A673 (cell line): ENCODE measurements around the gene HAND1. TPM values are rescaled to one million over a fixed set of nuclear protein-coding genes. Genes with fewer than 3 reads are reported as not detected.
A peak's percentile ranks its signal among the peaks of the same experiment; 100 is the strongest.

Experiments used
- BruUV-seq: library from RNA; stranded (reverse); fragments of 400-500 nt; replicated peaks from 2 replicates; lab custom pipeline; 2021; lab: Mats Ljungman, UMichigan
- CTCF ChIA-PET: fragments of 300-600 bp; sonication (Branson Sonifier 250); formaldehyde crosslinking; loops from one replicate; lab custom pipeline; 2022; ENCODE audit warnings: antibody characterized with exemption; lab: Charles Lee
- POLR2A ChIA-PET: fragments of 300-600 bp; sonication (Branson Sonifier 250); formaldehyde crosslinking; loops from one replicate; lab custom pipeline; 2022; ENCODE audit warnings: antibody characterized with exemption; ENCODE audit not compliant: low non-redundant PET; lab: Charles Lee
- DNase-seq: peaks from one replicate; pipeline ENCODE4 v3.0.0-alpha.2; 2015; ENCODE audit warnings: low spot score
- H3K27ac ChIP-seq: fragments of 200-600 bp; sonication (generic); 2 replicates; pipeline ENCODE4 v1.5.1; 2016; ENCODE audit warnings: mixed run types, low read depth, mild to moderate bottlenecking, mixed read lengths, antibody characterized with exemption, low read length; ENCODE audit not compliant: poor library complexity, severe bottlenecking
- H3K27me3 ChIP-seq: fragments of 200-600 bp; sonication (generic); replicated peaks from 2 replicates; pipeline ENCODE4 v1.6.1; 2017; ENCODE audit warnings: mixed run types, low read depth, mild to moderate bottlenecking, mixed read lengths, antibody characterized with exemption, low read length; ENCODE audit not compliant: insufficient read depth, poor library complexity
- H3K36me3 ChIP-seq: fragments of 200-600 bp; sonication (generic); 2 replicates; pipeline ENCODE4 v1.6.1; 2016; ENCODE audit warnings: mixed run types, mild to moderate bottlenecking, mixed read lengths, antibody characterized with exemption, low read length; ENCODE audit not compliant: insufficient read depth, poor library complexity, severe bottlenecking
- H3K4me1 ChIP-seq: fragments of 200-600 bp; sonication (generic); 2 replicates; pipeline ENCODE4 v1.6.1; 2017; ENCODE audit warnings: mixed run types, mild to moderate bottlenecking, mixed read lengths, antibody characterized with exemption, low read length; ENCODE audit not compliant: insufficient read depth, poor library complexity, severe bottlenecking
- H3K4me3 ChIP-seq: fragments of 200-600 bp; sonication (generic); 2 replicates; pipeline ENCODE4 v1.5.1; 2016; ENCODE audit warnings: low read depth, mixed run types, mild to moderate bottlenecking, mixed read lengths, low read length; ENCODE audit not compliant: poor library complexity, severe bottlenecking
- H3K9me3 ChIP-seq: fragments of 200-600 bp; sonication (generic); 2 replicates; pipeline ENCODE4 v1.6.1; 2016; ENCODE audit warnings: mixed run types, low read depth, mild to moderate bottlenecking, mixed read lengths, antibody characterized with exemption, low read length; ENCODE audit not compliant: poor library complexity, severe bottlenecking
- EZH2 ChIP-seq: fragments of 200-600 bp; sonication (generic); IDR thresholded peaks from 2 replicates; pipeline ENCODE4 v1.6.1; 2017; ENCODE audit warnings: borderline replicate concordance, low read depth, mild to moderate bottlenecking, mixed read lengths, antibody characterized with exemption, low read length; ENCODE audit not compliant: poor library complexity, severe bottlenecking
- intact Hi-C: fragments of 100-400 bp; cut with micrococcal nuclease; formaldehyde crosslinking; loops from one replicate; pipeline ENCODE4 v1.10.0; 2022; ENCODE audit not compliant: unreplicated experiment
- total RNA-seq: library from RNA; stranded (reverse); gene quantifications from 2 replicates; pipeline ENCODE4 v1.2.3, GENCODE V29; 2021
- TF ChIP-seq, protein P1 (sequence below): fragments of 300-800, 200-600 bp; sonication (generic); conservative IDR thresholded peaks from 2 replicates; pipeline ENCODE4 v1.5.1; 2017; ENCODE audit warnings: low read depth, mild to moderate bottlenecking, antibody characterized with exemption, low read length, moderate library complexity, mixed read lengths

HAND1 gene
- total RNA-seq, 1 experiment from 2014 or later: not detected

DNA sequence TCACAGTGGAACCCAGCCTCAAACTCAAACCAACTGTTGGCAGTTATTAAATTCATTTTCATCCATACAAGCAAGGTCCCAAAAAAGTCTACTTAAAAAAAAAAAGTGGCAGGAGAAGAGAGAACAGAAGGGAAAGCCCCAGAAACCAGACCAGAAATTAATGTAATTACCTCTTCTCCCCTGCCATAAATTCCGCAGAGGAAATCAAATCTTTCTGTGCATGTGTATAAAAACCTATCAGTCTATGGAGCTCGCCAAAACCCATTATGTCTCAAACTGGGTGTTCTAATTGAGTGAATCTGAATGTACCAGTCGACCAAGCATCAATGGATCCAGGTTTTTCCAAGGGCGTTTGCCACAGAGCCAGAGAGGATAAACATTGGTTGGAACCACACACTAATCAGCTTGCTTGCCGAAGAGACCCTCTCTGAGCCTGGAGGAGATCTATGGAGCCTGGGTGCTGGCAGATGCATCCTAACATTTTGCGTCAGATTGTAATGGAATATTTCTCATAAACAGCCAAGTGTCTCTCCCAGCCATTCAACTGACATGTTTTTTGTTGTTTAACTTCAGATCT, 7.9 kb upstream of the HAND1 start:
- H3K27ac ChIP-seq: no peak overlapping the region
- peaks cover 88% of the 10 kb centered on the region for H3K27me3 ChIP-seq
- no peak for DNase-seq
- no TSS peak for BruUV-seq
- POLR2A ChIA-PET: interaction anchor here (0.7 kb wide), 1 partner anchor 82 kb away, joined by 4 read pairs; no protein-coding TSS in a partner anchor
- peak; percentile 18 for TF ChIP-seq EZH2
- TF ChIP-seq, protein P1, sequence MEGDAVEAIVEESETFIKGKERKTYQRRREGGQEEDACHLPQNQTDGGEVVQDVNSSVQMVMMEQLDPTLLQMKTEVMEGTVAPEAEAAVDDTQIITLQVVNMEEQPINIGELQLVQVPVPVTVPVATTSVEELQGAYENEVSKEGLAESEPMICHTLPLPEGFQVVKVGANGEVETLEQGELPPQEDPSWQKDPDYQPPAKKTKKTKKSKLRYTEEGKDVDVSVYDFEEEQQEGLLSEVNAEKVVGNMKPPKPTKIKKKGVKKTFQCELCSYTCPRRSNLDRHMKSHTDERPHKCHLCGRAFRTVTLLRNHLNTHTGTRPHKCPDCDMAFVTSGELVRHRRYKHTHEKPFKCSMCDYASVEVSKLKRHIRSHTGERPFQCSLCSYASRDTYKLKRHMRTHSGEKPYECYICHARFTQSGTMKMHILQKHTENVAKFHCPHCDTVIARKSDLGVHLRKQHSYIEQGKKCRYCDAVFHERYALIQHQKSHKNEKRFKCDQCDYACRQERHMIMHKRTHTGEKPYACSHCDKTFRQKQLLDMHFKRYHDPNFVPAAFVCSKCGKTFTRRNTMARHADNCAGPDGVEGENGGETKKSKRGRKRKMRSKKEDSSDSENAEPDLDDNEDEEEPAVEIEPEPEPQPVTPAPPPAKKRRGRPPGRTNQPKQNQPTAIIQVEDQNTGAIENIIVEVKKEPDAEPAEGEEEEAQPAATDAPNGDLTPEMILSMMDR: no peak
- CTCF ChIA-PET: no interaction called here
- intact Hi-C loops: no loop called here
- H3K4me1 ChIP-seq: peaks cover 3% of the 10 kb centered on the region
- H3K9me3 ChIP-seq: no peaks in the 10 kb centered on the region
- no peaks in the 10 kb centered on the region for H3K36me3 ChIP-seq
- no peak overlapping the region for H3K4me3 ChIP-seq

DNA sequence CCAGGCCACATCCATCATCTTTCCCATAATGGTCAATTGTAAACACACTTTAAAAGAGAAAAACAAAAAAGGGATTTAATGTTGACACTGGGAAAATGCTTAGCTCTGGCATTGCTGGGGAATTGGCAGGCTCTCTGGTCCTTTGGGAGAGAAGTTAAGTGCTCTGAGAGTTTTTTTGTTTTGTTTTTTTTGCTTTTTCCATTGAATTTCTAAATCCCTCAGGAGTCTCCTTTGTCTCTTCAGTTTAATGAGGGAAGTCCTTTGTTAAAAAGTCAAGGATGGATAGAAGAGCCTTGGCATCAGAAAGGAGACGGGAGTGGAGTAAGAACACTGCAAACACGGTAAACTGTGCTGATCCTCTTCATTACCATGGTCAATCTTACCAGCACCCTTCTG, 7.1 kb upstream of the HAND1 start:
- no TSS peak for BruUV-seq
- TF ChIP-seq, protein P1: no peak
- no peak for TF ChIP-seq EZH2
- intact Hi-C loops: no loop called here
- H3K4me3 ChIP-seq: no peak overlapping the region
- H3K4me1 ChIP-seq: peaks cover 3% of the 10 kb centered on the region
- no peak overlapping the region for H3K27ac ChIP-seq
- H3K36me3 ChIP-seq: no peaks in the 10 kb centered on the region
- no peak for DNase-seq
- no peaks in the 10 kb centered on the region for H3K9me3 ChIP-seq
- CTCF ChIA-PET: no interaction called here
- peaks cover 95% of the 10 kb centered on the region for H3K27me3 ChIP-seq
- POLR2A ChIA-PET: no interaction called here

DNA sequence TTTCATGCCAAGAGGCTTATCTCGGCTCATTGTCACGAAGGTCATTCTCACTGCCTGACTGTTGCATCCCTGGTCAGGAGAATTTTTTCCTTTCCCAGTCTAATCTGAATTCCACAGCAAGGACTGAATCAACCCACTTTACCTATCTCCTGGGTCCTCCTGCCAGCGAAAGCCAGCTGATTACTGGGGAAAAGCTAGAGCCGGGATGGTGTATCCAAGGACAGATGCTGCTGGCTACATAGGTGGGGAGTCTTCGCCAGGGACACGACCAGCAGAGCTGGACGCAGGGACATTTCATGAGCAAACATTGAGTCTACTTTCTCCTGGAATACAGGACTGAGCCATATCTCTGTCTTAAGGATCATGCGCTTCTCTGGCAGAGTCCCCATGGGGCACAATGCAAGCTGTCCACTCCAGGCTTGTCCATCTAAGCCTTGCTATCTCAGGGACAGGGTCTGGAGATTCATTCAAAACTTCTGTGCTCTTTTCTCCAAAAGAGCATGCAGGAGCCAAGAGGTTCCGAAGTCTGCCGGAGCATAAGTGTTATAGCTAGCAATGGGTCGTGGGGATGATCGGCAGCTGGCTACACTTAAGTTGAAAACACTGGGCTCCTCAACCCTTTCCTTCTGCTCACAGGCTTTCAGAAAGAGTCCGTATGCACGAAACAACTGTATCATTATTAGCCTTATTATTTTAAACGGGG, 6.5 kb upstream of the HAND1 start:
- no peak for DNase-seq
- H3K27ac ChIP-seq: no peak overlapping the region
- ChIA-PET POLR2A (no interaction called here), CTCF (interaction anchor here (0.6 kb wide), 1 partner anchor 15 kb away, joined by 4 read pairs; no protein-coding TSS in a partner anchor)
- H3K9me3 ChIP-seq: no peaks in the 10 kb centered on the region
- peaks cover 95% of the 10 kb centered on the region for H3K27me3 ChIP-seq
- TF ChIP-seq, protein P1: no peak
- peak; percentile 66 for TF ChIP-seq EZH2
- no peaks in the 10 kb centered on the region for H3K36me3 ChIP-seq
- H3K4me1 ChIP-seq: peaks cover 3% of the 10 kb centered on the region
- no TSS peak for BruUV-seq
- no peak overlapping the region for H3K4me3 ChIP-seq
- intact Hi-C loops: no loop called here
